GM12878 (cell line): ENCODE data around the gene RBM8A.

ENCODE experiments used
- CEBPB ChIP-seq, 2 experiments: fragments of 150-350 bp in 1 of 2; IDR thresholded peaks; 2 replicates each; pipeline ENCODE4 v1.6.1; 2012 to 2014; ENCODE audit warnings: low read depth in 2 of 2, low read length in 2 of 2, borderline replicate concordance in 1 of 2, inconsistent platforms in 1 of 2
- POLR2AphosphoS5 ChIP-seq: IDR thresholded peaks from 2 replicates; pipeline ENCODE4 v1.6.1; 2011; ENCODE audit warnings: mild to moderate bottlenecking, low read length, inconsistent platforms
- SMC3 ChIP-seq: IDR thresholded peaks from 2 replicates; pipeline ENCODE4 v1.6.1; 2011; ENCODE audit warnings: low read length, improper control_type of control experiment, borderline replicate concordance

DNA sequence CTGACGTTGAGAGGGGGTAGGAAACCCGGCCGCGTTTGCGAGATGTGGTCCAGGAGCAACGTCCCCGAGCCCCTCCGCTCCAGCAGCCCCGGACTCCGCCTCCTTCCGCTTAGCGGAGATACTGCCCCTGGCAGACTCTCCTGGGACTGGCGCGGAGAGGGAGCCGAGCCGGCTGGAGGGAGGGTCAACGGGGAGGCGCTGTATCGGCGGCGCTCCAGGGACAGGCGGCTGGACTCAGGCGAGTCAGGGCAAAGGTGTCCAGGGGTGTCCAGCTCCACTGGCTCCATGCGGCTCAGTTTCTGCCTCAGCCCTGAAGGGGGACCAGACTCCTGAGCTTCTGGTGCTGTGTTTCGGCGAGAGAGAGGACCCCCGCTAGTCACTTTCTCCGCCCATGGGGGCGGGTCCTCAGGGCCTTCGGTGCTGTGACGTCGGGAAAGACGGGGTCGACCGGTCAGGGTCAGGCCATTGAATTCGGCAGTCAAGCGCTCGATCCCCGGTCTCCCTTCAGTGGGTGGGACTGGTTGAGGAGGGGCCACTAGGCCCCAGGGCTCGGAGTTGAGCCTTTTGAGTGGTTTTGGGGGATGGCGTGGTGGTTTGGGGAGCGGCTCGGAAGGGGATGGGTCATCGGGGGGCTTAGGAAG is 33.3 kb upstream of the RBM8A start:
- no peak for TF ChIP-seq SMC3
- TF ChIP-seq POLR2AphosphoS5: no peak
- no peak for TF ChIP-seq CEBPB (IDR thresholded peaks at IDR 0.05; ENCODE audit: borderline replicate concordance in 1 of 2, low read depth in 2 of 2, low read length in 2 of 2)
